HG03469 (cell line): ENCODE results near the gene EMC6.
A peak's percentile ranks its signal among the peaks of the same experiment; 100 is the strongest.
"Not testable (repeated sequence)": the region's sequence is repeated elsewhere in the genome, so short reads cannot be mapped to it uniquely, and the experiment has no call there.

Source experiments
- ATAC-seq: cut with Tn5 transposase; IDR thresholded peaks from one replicate; pipeline ENCODE4 v1.9.1; 2021; ENCODE audit warnings: mild to moderate bottlenecking, moderate library complexity, moderate number of reproducible peaks; ENCODE audit not compliant: unreplicated experiment

EMC6 gene

GRCh38 chr17:3679531-3680126, 11.0 kb downstream of the EMC6 start:
- ATAC-seq = no peak

- no peak for ATAC-seq
Observed at GRCh38 chr17:3681057-3681456, 12.4 kb downstream of the EMC6 start.

GRCh38 chr17:3681565-3681964, 13.0 kb downstream of the EMC6 start:
- ATAC-seq = no peak

GRCh38 chr17:3682033-3682432, 13.4 kb downstream of the EMC6 start:
- ATAC-seq = no peak

- no peak for ATAC-seq
Observed at GRCh38 chr17:3683054-3683511, 14.5 kb downstream of the EMC6 start.

GRCh38 chr17:3685174-3685573, 16.6 kb downstream of the EMC6 start:
- no peak for ATAC-seq

- ATAC-seq = no peak
Observed at GRCh38 chr17:3688027-3688553, 19.5 kb downstream of the EMC6 start.

GRCh38 chr17:3688852-3689261, 20.2 kb downstream of the EMC6 start:
- ATAC-seq = no peak

- ATAC-seq = no peak
Observed at GRCh38 chr17:3689262-3690093, 20.9 kb downstream of the EMC6 start.

- no peak for ATAC-seq
Observed at GRCh38 chr17:3690094-3690715, 21.6 kb downstream of the EMC6 start.

GRCh38 chr17:3691617-3692067, 23.0 kb downstream of the EMC6 start:
- ATAC-seq = no peak

GRCh38 chr17:3692346-3692745, 23.7 kb downstream of the EMC6 start:
- ATAC-seq = no peak

- ATAC-seq = no peak
Observed at GRCh38 chr17:3693141-3693540, 24.5 kb downstream of the EMC6 start.

- peak; percentile 42 for ATAC-seq
Observed at GRCh38 chr17:3693829-3694231, 25.2 kb downstream of the EMC6 start.

GRCh38 chr17:3695129-3695722, 26.6 kb downstream of the EMC6 start:
- ATAC-seq = no peak

- ATAC-seq = no peak
Observed at GRCh38 chr17:3695723-3696411, 27.3 kb downstream of the EMC6 start, which contains the start of gene P2RX5. P2RX5 (minus strand) TSS chr17:3696155; CDS start chr17:3696005, 150 bp downstream.

GRCh38 chr17:3697103-3697476, 28.5 kb downstream of the EMC6 start:
- ATAC-seq = no peak

- ATAC-seq = no peak
Observed at GRCh38 chr17:3698139-3698538, 29.5 kb downstream of the EMC6 start.

GRCh38 chr17:3699951-3700350, 31.3 kb downstream of the EMC6 start:
- ATAC-seq = no peak

GRCh38 chr17:3702041-3702539, 33.5 kb downstream of the EMC6 start:
- not testable (repeated sequence) for ATAC-seq
